Epithelial cell of esophagus (primary cell): ENCODE data around the gene CYP8B1.

Experiments used
- DNase-seq: peaks from one replicate; pipeline ENCODE4 v3.0.0; 2010; ENCODE audit warnings: low read depth
- H3K4me3 ChIP-seq: 2 replicates; pipeline ENCODE4 v1.5.1; 2011; ENCODE audit warnings: mild to moderate bottlenecking, low read length, control low read depth
- TF ChIP-seq, protein P1 (sequence below): IDR thresholded peaks from 2 replicates; pipeline ENCODE4 v1.5.1; 2011; ENCODE audit warnings: low read depth, mild to moderate bottlenecking, low read length, control low read depth, inconsistent platforms; ENCODE audit not compliant: insufficient read depth; ENCODE audit errors: missing control alignments

Gene CYP8B1

DNA sequence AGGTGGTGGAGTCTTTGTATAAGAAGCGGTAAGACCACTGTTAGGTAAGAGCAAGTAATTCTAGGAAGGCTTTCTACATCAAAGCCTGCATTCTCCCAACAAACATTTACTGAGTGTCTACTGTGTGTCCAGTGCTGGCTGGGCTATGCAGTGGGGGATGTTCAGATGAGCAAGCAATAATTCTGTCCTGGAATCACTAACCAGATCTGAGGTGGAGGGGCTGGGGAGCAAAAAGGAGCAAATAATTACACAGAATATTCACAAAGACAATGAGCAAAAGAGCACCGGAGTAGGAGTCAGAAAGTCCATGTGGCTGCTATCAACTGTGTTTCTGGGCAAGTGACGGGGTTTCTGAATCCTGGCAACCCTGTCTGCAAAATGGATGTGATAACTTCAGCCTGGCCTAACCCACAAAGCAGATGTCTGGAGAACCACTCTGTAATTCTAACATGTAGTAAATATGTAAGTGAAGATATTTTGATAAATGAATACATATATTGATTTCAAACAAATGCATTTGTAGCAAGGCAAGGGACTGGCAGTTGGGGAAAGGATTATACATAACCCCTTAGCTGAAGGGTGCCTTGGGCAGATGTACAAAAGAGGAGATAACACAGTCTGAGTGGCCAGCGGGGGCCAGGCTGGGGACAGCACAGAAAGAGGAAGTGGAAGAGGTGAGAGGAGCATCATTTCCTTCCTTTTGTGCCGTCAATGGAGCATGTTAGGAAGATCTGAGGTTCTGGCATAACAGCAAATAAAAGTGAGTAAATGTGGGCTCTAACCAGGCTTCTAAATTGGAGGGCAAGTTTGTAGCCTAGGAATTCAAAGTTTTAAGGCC lies 28.8 kb downstream of the CYP8B1 start:
- no peak for DNase-seq
- H3K4me3 ChIP-seq = no peak overlapping the region
- TF ChIP-seq, protein P1, sequence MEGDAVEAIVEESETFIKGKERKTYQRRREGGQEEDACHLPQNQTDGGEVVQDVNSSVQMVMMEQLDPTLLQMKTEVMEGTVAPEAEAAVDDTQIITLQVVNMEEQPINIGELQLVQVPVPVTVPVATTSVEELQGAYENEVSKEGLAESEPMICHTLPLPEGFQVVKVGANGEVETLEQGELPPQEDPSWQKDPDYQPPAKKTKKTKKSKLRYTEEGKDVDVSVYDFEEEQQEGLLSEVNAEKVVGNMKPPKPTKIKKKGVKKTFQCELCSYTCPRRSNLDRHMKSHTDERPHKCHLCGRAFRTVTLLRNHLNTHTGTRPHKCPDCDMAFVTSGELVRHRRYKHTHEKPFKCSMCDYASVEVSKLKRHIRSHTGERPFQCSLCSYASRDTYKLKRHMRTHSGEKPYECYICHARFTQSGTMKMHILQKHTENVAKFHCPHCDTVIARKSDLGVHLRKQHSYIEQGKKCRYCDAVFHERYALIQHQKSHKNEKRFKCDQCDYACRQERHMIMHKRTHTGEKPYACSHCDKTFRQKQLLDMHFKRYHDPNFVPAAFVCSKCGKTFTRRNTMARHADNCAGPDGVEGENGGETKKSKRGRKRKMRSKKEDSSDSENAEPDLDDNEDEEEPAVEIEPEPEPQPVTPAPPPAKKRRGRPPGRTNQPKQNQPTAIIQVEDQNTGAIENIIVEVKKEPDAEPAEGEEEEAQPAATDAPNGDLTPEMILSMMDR = no peak

DNA sequence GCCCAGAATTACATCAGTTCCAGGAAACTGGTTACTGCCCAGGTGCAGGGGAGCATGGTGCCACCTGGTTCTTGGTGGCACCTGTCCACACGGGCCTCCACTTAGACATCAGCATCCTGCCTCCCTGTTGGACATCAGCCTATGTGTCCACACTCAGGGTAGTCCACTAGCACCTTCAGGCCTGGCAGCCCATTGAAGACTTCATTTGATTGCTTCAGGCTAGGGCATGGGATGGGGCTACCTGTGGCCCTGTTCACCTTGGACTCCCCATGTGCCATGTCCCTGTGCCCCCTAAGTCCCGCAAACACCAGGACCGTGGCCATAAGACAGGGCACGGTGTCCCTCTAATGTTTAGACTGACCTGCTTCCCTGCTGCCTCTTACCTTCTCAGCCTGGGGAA lies 30.9 kb downstream of the CYP8B1 start:
- H3K4me3 ChIP-seq = no peak overlapping the region
- TF ChIP-seq, protein P1 = no peak
- no peak for DNase-seq

DNA sequence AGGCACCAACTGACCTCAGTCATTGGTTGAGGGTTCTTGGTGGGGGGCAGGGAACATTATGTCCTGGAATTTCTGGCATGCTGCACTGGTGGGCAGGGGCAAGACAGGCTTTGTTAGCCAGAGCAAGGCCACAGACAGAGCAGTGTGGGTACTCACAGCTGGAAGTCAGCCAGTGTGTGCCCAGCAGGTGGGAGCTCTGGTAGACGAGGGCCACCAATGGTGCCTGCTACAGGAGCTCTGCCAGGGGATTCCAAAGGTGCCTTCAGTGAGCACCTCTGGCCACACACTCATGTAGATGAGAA lies 31.3 kb downstream of the CYP8B1 start:
- DNase-seq = no peak
- TF ChIP-seq, protein P1 = no peak
- no peak overlapping the region for H3K4me3 ChIP-seq

DNA sequence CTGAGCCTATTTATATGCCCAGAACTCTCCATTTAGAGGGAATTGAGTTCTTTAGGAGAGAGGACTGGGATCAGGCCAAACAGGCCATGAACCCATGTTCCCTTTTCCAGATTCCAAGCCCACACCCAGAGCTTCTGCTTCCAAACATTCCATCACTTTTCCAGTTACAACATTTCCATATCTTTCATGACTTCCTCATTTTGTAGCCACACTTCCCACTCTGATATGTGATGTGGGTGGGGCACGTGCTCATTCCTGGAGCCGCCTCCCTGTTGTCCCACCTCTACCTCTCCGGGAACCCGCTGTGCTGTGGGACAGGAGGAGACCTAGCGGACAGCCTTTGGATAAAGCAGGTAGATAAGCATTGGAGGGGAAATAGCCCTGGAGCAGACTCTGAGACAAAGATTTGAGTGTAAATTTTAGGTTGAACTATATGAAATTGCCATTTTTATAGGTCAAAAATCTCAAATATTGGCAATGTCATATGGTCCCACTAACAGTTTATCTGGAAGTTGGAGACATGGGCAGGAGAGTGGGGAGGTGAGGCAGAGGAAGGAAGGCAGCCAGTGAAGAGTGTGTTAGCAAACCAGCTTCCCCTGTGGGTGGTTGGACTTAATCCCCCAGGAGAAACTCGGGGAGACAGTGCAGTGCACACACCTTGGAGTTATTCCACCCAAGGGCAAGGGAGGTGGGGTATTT lies 31.8 kb downstream of the CYP8B1 start:
- no peak overlapping the region for H3K4me3 ChIP-seq
- no peak for DNase-seq
- TF ChIP-seq, protein P1 = no peak

DNA sequence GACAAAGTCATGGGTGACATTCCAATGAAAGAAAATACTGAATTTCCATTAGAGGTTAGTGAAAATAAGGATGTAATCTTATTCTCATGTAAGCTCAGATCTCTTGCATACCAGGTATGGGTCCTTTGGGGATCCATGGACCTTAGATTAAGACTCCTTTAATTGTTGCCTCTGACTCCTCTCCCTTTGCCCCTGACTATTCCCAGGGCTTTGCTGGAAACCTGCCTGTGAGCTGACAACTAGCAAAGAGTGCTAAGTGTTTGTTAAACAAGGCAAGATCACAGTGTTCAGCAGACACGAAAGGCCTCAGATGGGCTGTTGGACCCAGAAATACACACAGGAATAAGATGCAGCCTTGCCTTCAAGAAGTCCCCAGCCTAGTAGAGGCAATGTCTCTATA lies 34.3 kb downstream of the CYP8B1 start:
- no peak overlapping the region for H3K4me3 ChIP-seq
- no peak for DNase-seq
- TF ChIP-seq, protein P1 = no peak

DNA sequence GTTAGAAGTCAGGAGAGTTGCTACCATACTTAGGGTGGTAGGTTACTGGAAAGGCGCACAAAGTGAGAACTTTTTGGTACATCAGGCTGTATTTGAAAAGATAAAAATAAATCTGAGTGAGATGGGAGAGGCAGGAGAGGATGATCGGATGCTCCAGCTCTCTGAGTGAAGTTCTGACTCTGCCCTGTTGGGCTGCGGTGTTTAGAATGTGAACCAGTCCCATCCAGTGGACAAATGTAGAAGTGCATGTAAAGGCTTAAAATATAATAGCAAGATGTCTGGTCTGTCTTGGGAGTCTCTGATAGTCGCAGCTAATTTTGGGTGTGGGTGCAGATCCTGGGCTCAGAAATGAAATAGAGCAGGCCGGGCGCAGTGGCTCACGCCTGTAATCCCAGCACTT lies 36.1 kb downstream of the CYP8B1 start:
- TF ChIP-seq, protein P1 = peak; percentile 83
- no peak overlapping the region for H3K4me3 ChIP-seq
- DNase-seq = peak; percentile 76
